ENCODE data around the gene DOCK7.

GRCh38 chr1:62429581-62429980 is 258.6 kb downstream of the DOCK7 start:
- TF ChIP-seq POLR2A (IDR thresholded peaks at IDR 0.05; ENCODE audit: low read length) (no peak), GATA1 (IDR thresholded peaks at IDR 0.05; ENCODE audit: low read depth, low read length) (no peak)

Data from erythroblast (primary cell).